PC-9 (cell line): Measurements from ENCODE around the gene C4BPA. TPM values are rescaled to one million over a fixed set of nuclear protein-coding genes. Genes with fewer than 3 reads are reported as not detected.

Experiments
- BruUV-seq: library from RNA; stranded (reverse); fragments of 400-500 nt; replicated peaks from 2 replicates; lab custom pipeline; 2021; lab: Mats Ljungman, UMichigan
- CTCF ChIA-PET: fragments of 300-600 bp; sonication (Branson Sonifier 250); formaldehyde crosslinking; loops from one replicate; lab custom pipeline; 2022; ENCODE audit warnings: antibody characterized with exemption; lab: Charles Lee
- POLR2A ChIA-PET: fragments of 300-600 bp; sonication (Branson Sonifier 250); formaldehyde crosslinking; loops from one replicate; lab custom pipeline; 2022; ENCODE audit warnings: antibody characterized with exemption; ENCODE audit not compliant: unreplicated experiment; lab: Charles Lee
- DNase-seq, 2 experiments: peaks; one replicate each; pipeline versions ENCODE4 v3.0.0 to v3.0.0-alpha.2; 2015 to 2022; ENCODE audit warnings: mixed read lengths in 1 of 2
- H2AFZ ChIP-seq: fragments of 200-600 bp; sonication (generic); 2 replicates; pipeline ENCODE4 v1.8.1; 2017; ENCODE audit warnings: antibody characterized with exemption
- H3F3A ChIP-seq: fragments of 200-600 bp; sonication (generic); 2 replicates; pipeline ENCODE4 v1.8.1; 2017; ENCODE audit warnings: antibody characterized with exemption, mild to moderate bottlenecking, low read depth; ENCODE audit not compliant: insufficient read depth
- H3K27ac ChIP-seq: fragments of 200-600 bp; sonication (generic); 2 replicates; pipeline ENCODE4 v1.6.1; 2016; ENCODE audit warnings: mixed run types
- H3K27me3 ChIP-seq: fragments of 200-600 bp; sonication (generic); 2 replicates; pipeline ENCODE4 v1.6.1; 2016; ENCODE audit warnings: low read depth, mixed run types; ENCODE audit not compliant: insufficient read depth
- H3K36me3 ChIP-seq: fragments of 200-600 bp; sonication (generic); 2 replicates; pipeline ENCODE4 v1.6.1; 2016; ENCODE audit warnings: low read depth, mixed run types
- H3K4me1 ChIP-seq: fragments of 200-600 bp; sonication (generic); replicated peaks from 2 replicates; pipeline ENCODE4 v1.6.1; 2016; ENCODE audit warnings: mixed run types; ENCODE audit not compliant: insufficient read depth
- H3K4me2 ChIP-seq: fragments of 200-600 bp; sonication (generic); 2 replicates; pipeline ENCODE4 v1.6.1; 2017; ENCODE audit warnings: mixed run types
- H3K4me3 ChIP-seq: fragments of 200-600 bp; sonication (generic); 2 replicates; pipeline ENCODE4 v1.6.1; 2016; ENCODE audit warnings: mixed run types
- H3K79me2 ChIP-seq: fragments of 200-600 bp; sonication (generic); 2 replicates; pipeline ENCODE4 v1.6.1; 2017; ENCODE audit warnings: low read depth, mixed run types
- H3K9me2 ChIP-seq: fragments of 200-600 bp; sonication (generic); 2 replicates; pipeline ENCODE4 v1.8.1; 2017; ENCODE audit warnings: mild to moderate bottlenecking; ENCODE audit not compliant: insufficient read depth
- H3K9me3 ChIP-seq: fragments of 200-600 bp; sonication (generic); 2 replicates; pipeline ENCODE4 v1.8.1; 2016; ENCODE audit warnings: low read depth; ENCODE audit not compliant: insufficient read depth
- H4K20me1 ChIP-seq: fragments of 200-600 bp; sonication (generic); 2 replicates; pipeline ENCODE4 v1.8.1; 2017; ENCODE audit not compliant: insufficient read depth
- EZH2 ChIP-seq: fragments of 200-600 bp; sonication (generic); IDR thresholded peaks from 2 replicates; pipeline ENCODE4 v1.8.0; 2017; ENCODE audit warnings: antibody characterized with exemption, low read depth
- intact Hi-C: fragments of 100-400 bp; cut with micrococcal nuclease; formaldehyde crosslinking; loops from one replicate; pipeline ENCODE4 v1.10.0; 2022; ENCODE audit not compliant: unreplicated experiment
- total RNA-seq: library from RNA; stranded (reverse); gene quantifications from 2 replicates; pipeline ENCODE4 v1.2.3, GENCODE V29; 2021
- TF ChIP-seq, protein P1 (sequence below): fragments of 200-600 bp; sonication (generic); conservative IDR thresholded peaks from 2 replicates; pipeline ENCODE4 v1.6.1; 2017; ENCODE audit warnings: mixed run types, antibody characterized with exemption, mild to moderate bottlenecking, moderate library complexity

C4BPA gene
- total RNA-seq, 1 experiment from 2014 or later = not detected

DNA sequence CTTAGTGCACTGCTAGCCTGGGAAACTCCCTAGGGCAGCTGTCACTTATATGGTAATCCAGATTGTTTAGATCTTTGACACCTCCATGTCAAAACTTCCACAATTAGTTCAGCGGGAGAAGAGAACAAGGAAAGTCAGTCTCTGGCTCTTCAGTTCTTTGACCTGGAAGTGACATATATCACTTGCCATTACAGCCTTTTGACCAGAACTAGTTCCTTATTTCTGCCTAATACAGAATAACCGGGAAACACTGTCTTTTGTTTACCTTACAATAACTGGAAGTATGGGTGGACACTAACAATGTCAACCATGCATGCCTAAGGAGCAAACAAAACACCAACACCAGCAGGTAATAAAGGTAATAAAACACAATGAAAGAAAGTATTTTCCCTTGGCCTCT lies 68.3 kb downstream of the C4BPA start:
- no peaks in the 10 kb centered on the region for H3F3A ChIP-seq
- H3K4me3 ChIP-seq = no peak overlapping the region
- intact Hi-C loops = no loop called here
- 0 out of 2 replicates have a peak, but pooled peaks cover 9% of the 10 kb centered on the region for H3K4me1 ChIP-seq
- no peaks in the 10 kb centered on the region for H3K79me2 ChIP-seq
- TF ChIP-seq, protein P1, sequence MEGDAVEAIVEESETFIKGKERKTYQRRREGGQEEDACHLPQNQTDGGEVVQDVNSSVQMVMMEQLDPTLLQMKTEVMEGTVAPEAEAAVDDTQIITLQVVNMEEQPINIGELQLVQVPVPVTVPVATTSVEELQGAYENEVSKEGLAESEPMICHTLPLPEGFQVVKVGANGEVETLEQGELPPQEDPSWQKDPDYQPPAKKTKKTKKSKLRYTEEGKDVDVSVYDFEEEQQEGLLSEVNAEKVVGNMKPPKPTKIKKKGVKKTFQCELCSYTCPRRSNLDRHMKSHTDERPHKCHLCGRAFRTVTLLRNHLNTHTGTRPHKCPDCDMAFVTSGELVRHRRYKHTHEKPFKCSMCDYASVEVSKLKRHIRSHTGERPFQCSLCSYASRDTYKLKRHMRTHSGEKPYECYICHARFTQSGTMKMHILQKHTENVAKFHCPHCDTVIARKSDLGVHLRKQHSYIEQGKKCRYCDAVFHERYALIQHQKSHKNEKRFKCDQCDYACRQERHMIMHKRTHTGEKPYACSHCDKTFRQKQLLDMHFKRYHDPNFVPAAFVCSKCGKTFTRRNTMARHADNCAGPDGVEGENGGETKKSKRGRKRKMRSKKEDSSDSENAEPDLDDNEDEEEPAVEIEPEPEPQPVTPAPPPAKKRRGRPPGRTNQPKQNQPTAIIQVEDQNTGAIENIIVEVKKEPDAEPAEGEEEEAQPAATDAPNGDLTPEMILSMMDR = no peak
- no peak for TF ChIP-seq EZH2
- H3K9me3 ChIP-seq = no peaks in the 10 kb centered on the region
- ChIA-PET CTCF (no interaction called here), POLR2A (no interaction called here)
- DNase-seq = no peak
- H2AFZ ChIP-seq = no peak overlapping the region
- BruUV-seq = no TSS peak
- H3K36me3 ChIP-seq = no peaks in the 10 kb centered on the region
- no peak overlapping the region for H3K4me2 ChIP-seq
- no peak overlapping the region for H3K27ac ChIP-seq
- H4K20me1 ChIP-seq = no peaks in the 10 kb centered on the region
- H3K9me2 ChIP-seq = no peaks in the 10 kb centered on the region
- H3K27me3 ChIP-seq = no peaks in the 10 kb centered on the region

- intact Hi-C loops = no loop called here
- Histone ChIP-seq H3K9me3 (no peaks in the 10 kb centered on the region), H3K4me3 (no peak overlapping the region), H3K4me2 (no peak overlapping the region), H3K36me3 (no peaks in the 10 kb centered on the region), H4K20me1 (no peaks in the 10 kb centered on the region), H2AFZ (no peak overlapping the region), H3K27me3 (no peaks in the 10 kb centered on the region), H3K4me1 (0 out of 2 replicates have a peak, but pooled peaks cover 9% of the 10 kb centered on the region), H3K27ac (no peak overlapping the region), H3F3A (no peaks in the 10 kb centered on the region), H3K9me2 (no peaks in the 10 kb centered on the region), H3K79me2 (no peaks in the 10 kb centered on the region)
- POLR2A ChIA-PET = no interaction called here
- DNase-seq = peak in 1 of 2 experiments; percentile 46
- TF ChIP-seq, protein P1 = no peak
- TF ChIP-seq EZH2 = no peak
- CTCF ChIA-PET = no interaction called here
- no TSS peak for BruUV-seq
Observed at GRCh38 chr1:207172885-207173284, 68.9 kb downstream of the C4BPA start.

DNA sequence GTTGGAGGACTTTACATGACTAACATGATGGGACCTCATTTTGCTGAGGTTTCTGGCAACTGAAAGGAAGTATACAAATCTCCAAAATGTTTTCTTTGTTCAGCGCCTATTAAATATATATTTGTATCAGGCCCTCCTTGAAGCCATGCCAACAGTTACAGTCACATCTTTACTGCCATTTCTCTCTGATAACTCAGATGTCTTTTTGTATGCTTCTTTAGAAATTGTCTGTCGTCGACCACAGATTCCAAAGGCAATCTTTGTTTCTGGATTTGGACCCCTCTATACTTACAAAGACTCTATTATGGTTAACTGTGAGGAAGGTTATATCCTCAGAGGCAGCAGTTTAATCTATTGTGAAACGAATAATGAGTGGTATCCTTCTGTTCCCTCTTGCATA lies 69.4 kb downstream of the C4BPA start:
- no peaks in the 10 kb centered on the region for H3K36me3 ChIP-seq
- BruUV-seq = no TSS peak
- no peaks in the 10 kb centered on the region for H3K27me3 ChIP-seq
- no peaks in the 10 kb centered on the region for H3K9me3 ChIP-seq
- no peak overlapping the region for H2AFZ ChIP-seq
- H3K9me2 ChIP-seq = no peaks in the 10 kb centered on the region
- no peak overlapping the region for H3K27ac ChIP-seq
- H3K4me1 ChIP-seq = 0 out of 2 replicates have a peak, but pooled peaks cover 9% of the 10 kb centered on the region
- POLR2A ChIA-PET = no interaction called here
- H3F3A ChIP-seq = no peaks in the 10 kb centered on the region
- intact Hi-C loops = no loop called here
- H4K20me1 ChIP-seq = no peaks in the 10 kb centered on the region
- H3K79me2 ChIP-seq = no peaks in the 10 kb centered on the region
- CTCF ChIA-PET = no interaction called here
- TF ChIP-seq, protein P1 = no peak
- no peak for TF ChIP-seq EZH2
- no peak overlapping the region for H3K4me3 ChIP-seq
- no peak for DNase-seq
- no peak overlapping the region for H3K4me2 ChIP-seq
